Kidney tubule cell (primary cell): ENCODE results near the gene PRKCD.

Source experiments
- DNase-seq: peaks from one replicate; pipeline ENCODE4 v3.0.0-alpha.2; 2018; ENCODE audit warnings: low spot score

PRKCD gene

DNA sequence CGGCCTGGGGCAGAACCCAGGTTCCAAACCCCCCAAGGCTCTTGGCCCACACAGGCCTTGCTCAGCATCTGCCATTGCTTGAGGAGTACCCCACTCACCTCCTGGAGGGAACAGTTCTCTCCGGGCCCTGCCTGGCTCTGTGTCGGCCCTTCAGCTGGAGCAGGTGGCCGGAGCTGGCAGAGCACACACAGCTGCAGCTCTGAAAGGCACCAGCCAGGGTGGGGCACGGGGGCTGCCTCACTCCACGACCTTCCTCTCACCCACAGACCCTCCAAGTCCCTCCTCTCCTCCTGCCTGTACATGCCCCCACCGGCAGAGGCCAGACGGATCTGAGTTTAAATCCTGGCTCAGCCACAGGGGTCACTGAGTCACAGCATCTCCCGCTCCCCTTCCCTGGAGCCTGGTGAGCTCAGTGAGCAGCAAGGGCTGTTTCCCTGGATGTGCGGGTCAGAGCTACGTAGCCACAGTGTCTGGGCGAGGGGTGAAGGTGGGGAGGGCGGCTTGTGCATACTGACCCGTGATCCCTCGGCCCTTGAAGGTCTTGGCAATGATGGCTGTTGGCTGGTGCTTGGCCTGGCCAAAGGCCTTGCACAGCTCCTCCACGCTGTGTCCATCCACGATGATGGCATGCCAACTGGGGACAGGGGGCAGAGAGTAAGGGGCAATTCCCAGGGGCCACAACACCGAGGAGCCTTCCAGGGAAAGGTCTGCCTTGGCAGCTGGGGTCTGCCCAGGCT lies 71.8 kb downstream of the PRKCD start:
- DNase-seq = no peak

DNA sequence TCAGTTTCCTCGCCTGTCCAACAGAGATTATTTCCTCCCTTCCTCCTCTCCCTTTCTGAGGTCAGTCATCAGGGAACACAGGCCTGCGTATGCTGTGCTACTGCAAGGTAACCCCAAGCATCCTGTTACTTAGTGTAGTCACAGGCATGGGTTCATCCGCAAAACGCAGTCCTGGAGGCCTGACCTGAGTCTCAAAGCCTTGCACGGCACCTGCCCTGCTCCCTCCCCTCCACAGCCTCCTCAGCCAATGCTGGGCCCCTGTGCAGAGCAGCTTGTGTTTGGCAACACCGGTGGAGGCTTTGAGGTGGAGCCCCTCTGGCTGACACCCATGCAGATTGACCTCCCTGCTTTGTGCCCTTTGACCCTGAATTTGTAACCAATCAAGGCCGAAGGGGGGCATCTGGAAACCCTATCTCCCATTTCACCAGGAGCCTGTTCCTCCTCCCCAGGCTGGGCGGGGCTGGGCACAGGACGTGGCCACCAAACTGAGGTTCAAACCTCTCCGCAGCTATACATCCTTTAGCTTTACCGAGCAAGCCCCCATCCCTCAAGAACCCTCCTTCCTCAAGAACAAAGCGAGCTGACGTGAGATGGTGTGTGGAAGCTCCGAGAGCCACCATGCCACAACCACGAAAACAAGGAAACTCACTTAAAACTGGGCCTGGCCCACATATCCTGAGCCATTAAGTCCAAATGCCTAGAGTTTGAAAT lies 73.3 kb downstream of the PRKCD start:
- no peak for DNase-seq

DNA sequence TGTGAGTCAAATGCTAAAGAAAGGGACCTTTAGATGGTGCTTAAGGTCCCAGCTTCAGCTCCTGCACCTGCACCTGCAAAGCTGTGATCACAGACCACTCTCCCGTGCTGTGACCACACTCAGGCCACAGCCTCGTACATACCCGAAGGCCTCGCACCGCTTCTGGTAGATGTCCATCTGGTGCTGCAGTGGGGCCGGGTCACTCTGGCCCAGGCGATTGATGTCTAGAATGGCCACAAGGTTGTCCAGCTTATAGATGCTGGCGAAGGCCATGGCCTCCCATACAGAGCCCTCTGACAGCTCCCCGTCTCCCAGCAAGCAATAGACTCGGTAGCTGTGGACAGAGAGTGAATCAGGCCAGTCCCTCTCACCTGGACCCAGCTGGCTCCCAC lies 73.8 kb downstream of the PRKCD start:
- DNase-seq = no peak

DNA sequence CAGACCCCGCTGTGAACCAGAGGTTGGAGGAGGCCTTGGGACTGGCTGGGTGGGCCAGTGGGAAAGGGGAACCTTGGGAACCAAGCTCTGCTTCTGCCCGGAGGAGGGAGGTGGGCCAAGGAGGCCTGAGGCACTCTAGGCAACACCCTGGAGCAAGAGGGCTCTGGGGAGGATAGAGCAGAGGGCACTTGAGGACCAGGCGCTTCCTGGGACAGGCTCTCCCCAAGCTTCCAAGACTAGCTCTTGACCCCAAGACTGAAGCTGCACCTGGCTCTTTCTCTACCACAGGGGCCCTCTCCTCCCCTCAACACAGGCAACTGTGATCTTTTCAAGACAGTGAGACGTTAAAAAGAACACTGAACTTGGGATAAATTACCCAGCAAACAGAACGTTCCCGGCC lies 74.5 kb downstream of the PRKCD start:
- no peak for DNase-seq

DNA sequence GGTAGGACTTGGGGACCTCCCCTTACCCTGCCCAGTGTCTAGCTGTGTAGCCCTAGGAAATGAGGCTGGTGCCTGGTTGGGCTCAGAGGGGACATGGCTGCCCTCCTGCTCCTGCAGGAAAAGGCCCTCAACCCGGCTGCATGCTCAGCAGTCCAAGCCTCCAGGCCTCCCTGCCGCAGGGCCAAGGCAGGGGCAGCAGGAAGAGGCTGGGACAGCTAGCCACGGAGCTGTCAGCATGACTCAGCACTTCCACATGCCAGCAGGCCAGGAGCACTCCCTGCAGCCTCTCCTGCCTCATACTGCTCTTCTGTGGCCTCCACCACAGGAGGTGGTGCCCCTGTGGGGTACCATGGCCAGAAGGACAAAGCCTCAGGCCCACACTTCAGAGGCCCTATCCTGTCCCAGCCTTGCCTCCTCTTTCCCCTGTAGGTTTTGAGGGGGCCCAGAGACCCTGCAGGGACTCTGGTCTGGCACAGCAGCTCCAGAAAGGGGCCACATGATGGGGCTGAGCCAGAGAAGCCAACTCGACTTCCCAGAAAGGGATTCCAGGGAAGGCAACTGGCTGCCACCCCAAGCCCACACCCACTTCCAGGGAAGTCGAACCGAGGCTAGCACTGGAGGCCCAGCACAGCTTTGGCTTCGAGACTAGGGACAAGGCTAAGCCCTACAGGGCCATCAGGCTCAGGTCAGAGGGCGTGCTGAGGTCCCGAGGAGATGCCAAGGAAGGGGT lies 75.3 kb downstream of the PRKCD start:
- DNase-seq = peak; percentile 93

DNA sequence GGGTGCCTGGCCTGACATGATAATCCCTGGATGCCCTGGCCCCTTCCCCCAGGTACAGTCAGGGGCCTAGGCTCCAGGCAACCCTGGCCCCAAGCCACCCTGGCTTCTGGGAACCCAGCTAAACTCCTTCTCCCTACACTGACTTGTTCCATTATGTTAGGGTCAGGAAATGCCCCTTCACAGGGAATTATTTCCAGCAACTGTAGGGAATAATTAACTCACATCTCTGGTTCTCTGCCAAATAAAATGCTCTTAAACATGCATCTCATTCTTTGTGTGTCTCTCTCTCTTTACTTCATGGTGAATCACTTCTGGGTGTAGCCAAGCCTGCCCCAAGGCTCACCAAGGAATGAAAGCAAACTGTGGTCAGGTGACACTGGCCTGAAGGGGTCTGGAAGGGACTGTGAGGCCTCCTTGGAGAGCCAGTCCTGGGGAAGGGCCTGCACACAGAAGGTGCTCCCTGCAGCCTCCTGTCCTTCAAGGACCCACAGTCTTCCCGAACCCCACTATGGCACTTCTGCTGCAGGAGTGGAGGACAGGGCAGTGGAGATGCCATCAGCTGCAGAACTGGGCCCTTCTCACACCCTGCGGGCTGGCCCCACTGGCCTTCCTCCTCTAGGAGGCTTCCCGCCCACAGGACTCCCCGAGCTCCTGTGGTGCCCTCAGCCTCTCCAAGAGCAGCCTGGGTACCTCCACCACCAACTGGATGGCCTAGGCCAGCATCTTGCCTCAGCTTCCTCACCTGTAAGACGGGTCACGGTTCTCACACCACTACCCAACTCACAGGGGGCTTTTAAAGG lies 77.2 kb downstream of the PRKCD start:
- DNase-seq = peak; percentile 98

DNA sequence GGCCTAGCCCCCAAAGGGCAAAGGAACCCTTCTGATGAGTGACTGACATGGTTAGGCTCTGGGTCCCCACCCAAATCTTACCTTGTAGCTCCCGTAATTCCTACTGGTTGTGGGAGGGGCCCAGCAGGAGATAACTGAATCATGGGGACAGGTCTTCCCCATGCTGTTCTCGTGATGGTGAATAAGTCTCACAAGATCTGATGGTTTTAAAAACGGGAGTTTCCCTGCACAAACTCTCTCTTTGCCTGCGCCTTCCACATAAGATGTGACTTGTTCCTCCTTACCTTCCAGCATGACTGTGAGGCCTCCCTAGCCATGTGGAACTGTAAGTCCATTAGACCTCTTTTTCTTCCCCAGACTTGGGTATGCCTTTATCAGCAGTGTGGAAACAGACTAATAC lies 77.9 kb downstream of the PRKCD start:
- peak; percentile 41 for DNase-seq

DNA sequence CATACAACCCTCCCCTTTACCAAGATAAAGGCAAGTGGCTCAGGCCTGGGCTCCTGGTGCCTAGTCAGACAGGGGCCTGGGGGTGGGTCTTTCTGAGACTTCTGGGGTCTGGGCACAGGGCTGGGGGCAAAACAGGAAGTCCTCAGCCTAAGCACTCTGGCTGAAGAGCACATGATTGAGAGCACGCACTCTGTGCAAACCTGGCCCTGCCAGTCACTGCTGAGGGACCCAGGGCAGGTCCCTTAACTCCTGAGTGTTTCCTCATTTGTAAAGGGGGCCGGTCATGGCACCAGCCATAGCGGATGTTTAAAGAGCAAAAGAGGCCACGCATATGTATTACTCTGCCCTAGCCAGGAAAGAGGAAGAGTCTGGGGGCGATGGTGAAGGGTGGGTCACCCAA lies 78.8 kb downstream of the PRKCD start:
- no peak for DNase-seq

DNA sequence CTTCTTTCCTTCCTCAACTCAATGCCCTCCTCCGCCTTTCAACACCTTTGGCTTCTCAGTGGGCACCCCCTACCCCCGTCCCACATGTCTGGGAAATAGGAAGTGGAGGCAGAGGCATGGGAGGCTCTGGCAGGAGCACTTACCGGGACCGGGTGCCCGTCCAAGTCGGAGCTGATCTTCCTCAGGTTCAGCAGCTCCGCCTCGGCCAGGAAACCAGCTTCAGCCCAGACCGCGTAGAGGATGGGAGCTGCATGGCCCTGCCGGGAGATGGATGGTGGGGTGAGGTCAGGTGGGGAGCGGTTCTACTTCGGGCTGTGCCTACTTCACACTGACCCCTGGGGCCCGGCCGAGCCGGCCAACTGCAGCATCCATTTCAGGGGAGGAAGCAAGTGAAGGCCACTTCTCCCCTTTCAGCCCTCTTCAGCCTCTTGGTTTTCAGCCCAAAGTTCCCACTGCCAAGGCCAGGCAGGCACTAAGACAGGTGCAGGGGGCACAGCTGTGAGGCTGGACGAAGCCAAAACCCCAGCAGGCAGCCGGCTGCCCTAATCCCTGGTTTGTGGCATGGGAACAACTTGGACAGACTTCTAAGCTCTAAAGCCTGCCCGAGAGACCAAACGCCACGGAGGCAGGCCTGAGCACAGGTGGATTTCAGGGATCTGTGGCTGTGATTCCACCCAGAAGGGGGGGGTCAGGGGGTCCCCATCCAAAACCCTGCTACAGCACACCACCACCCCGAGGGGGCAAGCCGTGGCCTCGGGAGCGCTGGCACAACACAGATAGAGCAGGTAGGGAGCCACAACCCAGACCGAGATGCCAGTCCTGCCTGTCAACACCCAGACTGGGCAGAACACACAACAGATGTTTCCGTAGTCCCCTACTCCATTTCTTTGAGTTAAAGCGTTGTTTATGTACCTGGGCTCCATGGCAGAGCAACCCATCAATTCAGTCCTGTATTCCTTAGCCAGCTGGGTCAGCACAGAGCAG lies 80.3 kb downstream of the PRKCD start:
- no peak for DNase-seq

DNA sequence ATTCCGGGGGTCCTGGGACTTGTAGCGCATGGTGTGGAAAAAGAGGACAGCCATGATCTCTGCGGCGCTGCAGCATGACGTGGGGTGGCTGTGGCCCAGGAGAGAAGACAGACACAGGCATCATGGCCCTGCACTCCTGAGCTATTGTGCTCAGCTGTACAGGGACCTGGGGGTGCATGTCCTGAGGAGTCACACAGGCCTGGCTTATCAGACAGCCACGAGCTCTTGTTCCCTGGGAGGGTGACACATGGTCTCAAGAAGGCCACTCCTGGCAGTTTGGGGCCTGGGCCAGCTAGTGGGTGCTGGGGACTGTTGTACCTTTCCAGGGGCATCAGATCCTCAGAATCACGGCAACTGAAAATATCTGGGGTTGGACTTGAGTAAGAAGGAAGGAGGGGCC lies 81.1 kb downstream of the PRKCD start:
- no peak for DNase-seq
